ENCODE measurements around the gene CFAP221.

CFAP221 gene

DNA sequence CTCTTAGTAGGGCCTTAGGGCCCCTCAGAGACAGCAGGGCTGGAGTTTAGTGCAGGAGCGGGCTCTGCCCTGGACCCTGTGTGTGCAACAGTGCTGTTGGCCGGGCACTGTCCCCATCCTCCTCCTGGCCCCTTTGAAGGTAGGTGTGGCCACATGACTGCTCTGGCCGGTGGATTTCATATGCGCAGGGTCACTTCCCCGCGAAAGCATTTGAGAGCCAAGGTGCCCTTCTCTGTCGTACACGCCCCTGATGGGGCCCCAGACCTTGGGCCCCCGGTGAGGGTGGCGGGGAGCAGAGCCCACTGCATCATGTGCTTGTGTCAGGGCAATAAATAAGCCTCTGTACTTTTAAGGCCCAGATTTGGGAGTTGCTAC, 150.2 kb downstream of the CFAP221 start:
- in situ Hi-C loops (cut with MboI; ENCODE audit: low pct_unique_long_range_greater_than_20kb, low sequenced_read_pairs, unreplicated experiment), result no loop called here
- DNase-seq (ENCODE audit: low spot score), result no peak
- TF ChIP-seq, protein P1, sequence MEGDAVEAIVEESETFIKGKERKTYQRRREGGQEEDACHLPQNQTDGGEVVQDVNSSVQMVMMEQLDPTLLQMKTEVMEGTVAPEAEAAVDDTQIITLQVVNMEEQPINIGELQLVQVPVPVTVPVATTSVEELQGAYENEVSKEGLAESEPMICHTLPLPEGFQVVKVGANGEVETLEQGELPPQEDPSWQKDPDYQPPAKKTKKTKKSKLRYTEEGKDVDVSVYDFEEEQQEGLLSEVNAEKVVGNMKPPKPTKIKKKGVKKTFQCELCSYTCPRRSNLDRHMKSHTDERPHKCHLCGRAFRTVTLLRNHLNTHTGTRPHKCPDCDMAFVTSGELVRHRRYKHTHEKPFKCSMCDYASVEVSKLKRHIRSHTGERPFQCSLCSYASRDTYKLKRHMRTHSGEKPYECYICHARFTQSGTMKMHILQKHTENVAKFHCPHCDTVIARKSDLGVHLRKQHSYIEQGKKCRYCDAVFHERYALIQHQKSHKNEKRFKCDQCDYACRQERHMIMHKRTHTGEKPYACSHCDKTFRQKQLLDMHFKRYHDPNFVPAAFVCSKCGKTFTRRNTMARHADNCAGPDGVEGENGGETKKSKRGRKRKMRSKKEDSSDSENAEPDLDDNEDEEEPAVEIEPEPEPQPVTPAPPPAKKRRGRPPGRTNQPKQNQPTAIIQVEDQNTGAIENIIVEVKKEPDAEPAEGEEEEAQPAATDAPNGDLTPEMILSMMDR (IDR thresholded peaks at IDR 0.05; ENCODE audit: extremely low read depth, insufficient read depth, missing control alignments), result no peak

DNA sequence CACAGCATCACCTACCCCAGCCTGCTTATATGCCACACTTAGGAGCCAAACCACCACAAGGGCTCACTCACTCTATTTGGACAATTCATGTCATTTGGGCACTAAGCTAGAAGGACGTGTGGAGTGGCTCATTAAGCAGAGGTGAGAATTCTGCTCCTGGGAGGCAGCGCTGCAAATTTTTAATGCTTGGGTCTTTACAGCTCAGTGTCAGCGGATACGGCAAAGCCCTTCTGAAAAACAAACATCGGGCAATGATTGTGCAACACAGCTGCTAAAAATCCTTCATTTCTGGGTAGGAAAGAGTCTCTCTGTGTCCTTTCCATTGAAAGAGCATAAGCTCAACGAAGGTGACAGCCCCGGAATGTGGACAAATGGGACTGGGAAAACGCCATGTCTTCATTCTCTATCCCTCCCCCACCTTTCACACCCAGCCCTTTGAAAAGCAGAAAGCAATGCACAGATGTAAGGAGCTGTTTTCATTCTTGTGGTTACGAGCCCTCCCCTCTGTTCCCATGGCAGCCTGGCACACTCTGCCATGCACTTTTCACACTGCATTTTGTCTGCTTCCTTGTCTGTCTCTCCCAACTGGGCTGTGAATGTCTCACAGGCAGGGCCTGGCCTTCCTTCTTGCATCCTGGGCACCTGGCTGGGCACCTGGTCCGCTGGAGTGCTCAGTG, 150.7 kb downstream of the CFAP221 start:
- TF ChIP-seq, protein P1 (IDR thresholded peaks at IDR 0.05; ENCODE audit: extremely low read depth, insufficient read depth, missing control alignments), result no peak
- DNase-seq (ENCODE audit: low spot score), result no peak
- in situ Hi-C loops (cut with MboI; ENCODE audit: low pct_unique_long_range_greater_than_20kb, low sequenced_read_pairs, unreplicated experiment), result no loop called here

DNA sequence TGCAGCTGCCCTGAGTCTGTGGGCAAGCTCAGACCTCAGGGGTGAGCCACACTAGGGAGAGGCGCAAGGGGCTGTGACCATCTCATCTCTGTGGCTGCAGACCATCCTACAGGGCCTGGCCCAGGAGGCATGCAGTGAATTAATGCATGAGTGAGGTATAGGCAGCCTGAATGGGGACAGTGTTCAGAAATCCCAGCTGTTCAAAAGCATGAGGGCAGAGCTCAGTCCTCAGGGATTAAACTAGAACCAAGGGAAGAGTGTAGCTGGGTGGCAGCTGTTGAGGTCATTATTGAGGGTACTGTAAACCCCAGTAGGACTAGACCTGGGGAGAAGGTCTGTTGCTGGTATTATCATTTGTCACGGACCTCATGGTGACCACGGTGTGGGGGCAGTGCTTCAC, 151.8 kb downstream of the CFAP221 start:
- in situ Hi-C loops (cut with MboI; ENCODE audit: low pct_unique_long_range_greater_than_20kb, low sequenced_read_pairs, unreplicated experiment), result no loop called here
- TF ChIP-seq, protein P1 (IDR thresholded peaks at IDR 0.05; ENCODE audit: extremely low read depth, insufficient read depth, missing control alignments), result no peak
- DNase-seq (ENCODE audit: low spot score), result no peak

DNA sequence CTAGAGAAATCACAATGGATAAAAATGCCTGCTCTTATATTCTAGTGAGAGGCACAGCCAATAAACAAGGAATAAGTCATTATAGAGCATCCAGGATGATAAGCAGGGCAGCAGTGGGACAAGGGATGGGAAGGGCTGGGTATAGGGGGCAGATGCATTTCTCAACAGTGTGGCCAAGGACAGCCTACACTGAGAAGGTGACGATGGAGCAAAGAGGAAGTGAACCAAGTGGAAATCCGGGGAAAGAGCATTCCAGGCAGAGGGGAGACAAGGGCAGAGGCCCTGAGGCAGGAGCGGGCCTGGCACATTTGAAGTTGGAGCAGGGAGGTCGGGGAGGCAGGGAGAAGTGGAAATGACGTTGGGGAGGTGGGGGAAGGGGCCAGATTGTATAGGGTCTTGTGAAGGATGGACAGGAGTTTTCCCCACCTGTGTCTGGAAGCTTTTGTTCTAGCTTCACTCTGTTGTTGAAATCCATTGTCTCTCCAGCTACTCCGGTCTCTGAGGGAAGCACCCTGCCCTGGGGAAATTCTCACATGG, 152.3 kb downstream of the CFAP221 start:
- TF ChIP-seq, protein P1 (IDR thresholded peaks at IDR 0.05; ENCODE audit: extremely low read depth, insufficient read depth, missing control alignments), result no peak
- in situ Hi-C loops (cut with MboI; ENCODE audit: low pct_unique_long_range_greater_than_20kb, low sequenced_read_pairs, unreplicated experiment), result no loop called here
- no peak for DNase-seq (ENCODE audit: low spot score)

DNA sequence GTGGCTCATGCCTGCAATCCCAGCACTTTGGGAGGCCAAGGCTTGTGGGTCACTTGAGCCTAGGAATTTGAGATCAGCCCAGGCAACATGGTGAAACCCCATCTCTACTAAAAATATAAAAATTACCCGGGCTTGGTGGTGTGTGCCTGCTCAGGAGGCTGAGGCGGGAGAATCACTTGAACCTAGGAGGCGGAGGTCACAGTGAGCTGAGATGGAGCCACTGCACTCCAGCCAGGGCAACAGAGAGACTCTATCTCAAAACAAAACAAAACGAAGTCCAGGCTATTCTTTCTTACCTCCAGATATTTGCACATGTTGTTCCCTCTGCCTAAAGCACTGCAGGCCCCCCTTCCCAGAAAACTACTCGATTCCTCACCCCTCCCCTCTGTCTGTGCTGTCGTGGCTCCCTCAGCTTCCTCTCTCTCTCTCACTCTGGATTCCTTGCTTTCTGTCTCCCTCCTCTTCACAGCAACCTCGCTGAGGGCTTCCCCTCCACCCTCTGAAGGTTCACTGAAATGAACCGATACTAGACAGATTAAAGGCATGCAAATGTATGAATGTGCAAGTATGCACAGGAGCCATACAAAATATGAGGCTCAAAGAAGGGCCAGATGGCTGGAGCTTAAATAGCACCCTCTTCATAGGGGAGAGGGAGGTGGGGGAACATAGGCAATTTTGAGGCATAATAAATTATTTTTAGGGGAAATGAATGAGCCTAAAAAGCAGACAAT, 153.2 kb downstream of the CFAP221 start:
- in situ Hi-C loops (cut with MboI; ENCODE audit: low pct_unique_long_range_greater_than_20kb, low sequenced_read_pairs, unreplicated experiment), result no loop called here
- TF ChIP-seq, protein P1 (IDR thresholded peaks at IDR 0.05; ENCODE audit: extremely low read depth, insufficient read depth, missing control alignments), result no peak
- peak; percentile 60 for DNase-seq (ENCODE audit: low spot score)

DNA sequence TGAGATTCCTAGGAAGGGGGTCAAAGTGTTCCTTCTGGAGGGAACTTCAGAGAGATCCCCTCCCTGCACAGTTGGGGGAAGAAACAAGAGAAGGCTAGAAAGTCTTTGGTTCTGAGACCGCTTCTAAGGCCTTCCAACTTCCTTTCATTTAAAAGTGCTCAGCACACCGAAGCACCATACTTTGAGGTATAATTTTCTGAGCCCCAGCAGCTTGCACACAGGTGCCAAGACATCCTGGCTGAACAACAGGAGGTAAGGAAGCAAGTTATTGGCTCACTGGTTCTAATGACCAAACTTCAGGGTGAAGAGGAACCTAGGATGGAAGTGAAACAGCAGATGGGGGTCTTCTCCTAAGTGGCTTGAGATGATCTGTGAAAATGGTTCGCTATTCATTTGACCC, 154.0 kb downstream of the CFAP221 start:
- DNase-seq (ENCODE audit: low spot score), result no peak
- TF ChIP-seq, protein P1 (IDR thresholded peaks at IDR 0.05; ENCODE audit: extremely low read depth, insufficient read depth, missing control alignments), result no peak
- in situ Hi-C loops (cut with MboI; ENCODE audit: low pct_unique_long_range_greater_than_20kb, low sequenced_read_pairs, unreplicated experiment), result no loop called here

Measured in GM13977 (cell line).